Activated T-helper 2 cell treated with anti-CD3 and anti-CD28 coated beads, Interferon-gamma antibody, Interleukin-2, Interleukin-4, amounts not matched to agents 10 μg/mL and 5 μg/mL and 100 μg/mL, durations not matched to agents 14 hours and 24 hours and 36 hours (primary cell): ENCODE measurements around the gene TSNAXIP1. TPM values are rescaled to one million over a fixed set of nuclear protein-coding genes. Genes with fewer than 3 reads are reported as not detected.

Experiments
- DNase-seq: peaks from one replicate; pipeline ENCODE4 v3.0.0; 2021; ENCODE audit warnings: low spot score
- H3K27ac Mint-ChIP-seq: one replicate; pipeline ENCODE4 v1.8.0; 2021; ENCODE audit warnings: mixed read lengths
- H3K27me3 Mint-ChIP-seq: one replicate; pipeline ENCODE4 v1.8.0; 2021; ENCODE audit warnings: low read depth, mixed read lengths
- H3K36me3 Mint-ChIP-seq: one replicate; pipeline ENCODE4 v1.8.0; 2021; ENCODE audit warnings: low read depth, mixed read lengths
- H3K4me1 Mint-ChIP-seq: one replicate; pipeline ENCODE4 v1.8.0; 2021; ENCODE audit warnings: low read depth, mixed read lengths
- H3K4me3 Mint-ChIP-seq: one replicate; pipeline ENCODE4 v1.8.0; 2021; ENCODE audit warnings: low read depth, mild to moderate bottlenecking, moderate library complexity, mixed read lengths
- H3K9me3 Mint-ChIP-seq: one replicate; pipeline ENCODE4 v1.8.0; 2021; ENCODE audit warnings: mixed read lengths
- intact Hi-C: fragments of 100-400 bp; cut with micrococcal nuclease; formaldehyde crosslinking; loops from one replicate; pipeline ENCODE4 v1.15.1; 2023
- total RNA-seq: library from RNA; stranded (reverse); gene quantifications from 2 replicates; pipeline ENCODE4 v1.2.3, GENCODE V29; 2022

TSNAXIP1 gene, protein sequence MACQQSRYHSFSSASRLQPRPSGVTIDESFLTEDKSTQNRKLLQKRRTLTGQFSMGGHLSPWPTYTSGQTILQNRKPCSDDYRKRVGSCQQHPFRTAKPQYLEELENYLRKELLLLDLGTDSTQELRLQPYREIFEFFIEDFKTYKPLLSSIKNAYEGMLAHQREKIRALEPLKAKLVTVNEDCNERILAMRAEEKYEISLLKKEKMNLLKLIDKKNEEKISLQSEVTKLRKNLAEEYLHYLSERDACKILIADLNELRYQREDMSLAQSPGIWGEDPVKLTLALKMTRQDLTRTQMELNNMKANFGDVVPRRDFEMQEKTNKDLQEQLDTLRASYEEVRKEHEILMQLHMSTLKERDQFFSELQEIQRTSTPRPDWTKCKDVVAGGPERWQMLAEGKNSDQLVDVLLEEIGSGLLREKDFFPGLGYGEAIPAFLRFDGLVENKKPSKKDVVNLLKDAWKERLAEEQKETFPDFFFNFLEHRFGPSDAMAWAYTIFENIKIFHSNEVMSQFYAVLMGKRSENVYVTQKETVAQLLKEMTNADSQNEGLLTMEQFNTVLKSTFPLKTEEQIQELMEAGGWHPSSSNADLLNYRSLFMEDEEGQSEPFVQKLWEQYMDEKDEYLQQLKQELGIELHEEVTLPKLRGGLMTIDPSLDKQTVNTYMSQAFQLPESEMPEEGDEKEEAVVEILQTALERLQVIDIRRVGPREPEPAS
- 0.51 and 1.0 TPM in 2 replicates for total RNA-seq

DNA sequence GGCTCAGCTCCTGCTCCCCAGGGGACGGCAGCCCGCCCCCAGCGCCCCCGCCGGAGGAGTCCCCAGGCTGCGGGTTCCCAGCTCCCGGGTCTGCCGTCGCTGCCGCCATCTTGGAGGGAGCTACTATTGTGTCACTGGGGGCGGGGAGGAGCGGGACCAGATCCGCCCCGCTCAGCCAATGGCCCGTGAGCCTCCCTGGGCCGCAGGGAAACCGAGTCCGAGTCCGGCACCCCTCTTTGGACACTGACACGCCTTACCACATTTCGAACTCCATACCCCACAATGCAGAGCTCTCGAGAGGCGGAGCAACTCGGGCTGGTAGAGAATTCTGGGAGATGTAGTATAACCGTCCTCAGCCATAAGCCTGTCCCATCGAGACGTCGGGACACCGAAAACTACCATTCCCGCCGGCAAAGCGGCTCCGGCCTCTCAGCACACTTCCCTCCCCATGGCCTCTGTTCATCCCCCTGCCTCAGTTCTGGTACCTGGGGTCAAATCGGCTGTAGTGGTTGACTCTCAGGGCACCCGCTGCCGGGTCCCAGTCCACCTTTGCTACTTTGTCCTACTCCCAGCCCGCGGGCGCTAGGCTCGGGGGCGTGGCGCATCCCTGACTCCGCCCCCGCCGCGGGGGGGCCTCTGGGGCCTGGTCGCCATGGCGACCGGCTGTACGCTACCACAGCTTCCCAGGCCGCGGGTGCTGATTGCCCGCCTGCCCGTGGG, at the start of gene TSNAXIP1, which contains the start of gene RANBP10:
Gene TSNAXIP1, plus strand, starts transcription at position 462 of the 720 bp plus-strand sequence. CDS start 261 bp downstream, outside the sequence.
Gene RANBP10, minus strand, starts transcription at position 133 of the 720 bp plus-strand sequence. Its CDS starts 24 bp downstream, at position 109.
- no peaks in the 10 kb centered on the region for H3K9me3 Mint-ChIP-seq
- H3K27me3 Mint-ChIP-seq: no peaks in the 10 kb centered on the region
- peaks cover 32% of the 10 kb centered on the region for H3K4me1 Mint-ChIP-seq
- peak within 1 kb of the TSS; percentile 95 for H3K4me3 Mint-ChIP-seq
- peaks cover 32% of the 10 kb centered on the region for H3K36me3 Mint-ChIP-seq
- peak; percentile 97 for DNase-seq
- peak within 1 kb of the TSS; percentile 94 for H3K27ac Mint-ChIP-seq
- intact Hi-C loops: loop anchor here (1.0 to 10.0 kb wide), 7 partner anchors 27 to 325 kb away; partner anchors contain the start of genes ACD, ATP6V0D1, CTCF and GFOD2

DNA sequence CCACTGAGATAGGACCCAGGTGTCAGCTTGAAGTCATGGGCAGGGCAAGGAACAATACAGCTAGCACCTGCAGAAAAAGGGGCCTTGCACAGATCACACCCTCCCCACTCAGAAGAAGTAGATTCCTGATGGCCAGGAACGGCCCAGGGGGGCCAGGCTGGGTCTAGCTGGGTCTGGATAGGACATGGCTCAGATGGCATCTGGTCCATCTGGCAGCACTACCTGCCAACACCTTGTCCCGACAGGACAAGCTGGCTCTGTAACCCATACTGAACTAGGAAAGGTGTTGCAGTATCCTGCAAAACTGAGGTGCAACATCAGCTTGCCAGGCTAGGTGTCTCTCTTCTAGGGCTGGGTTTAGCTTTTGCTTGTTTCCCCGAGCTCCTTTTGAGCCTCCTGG, 48.7 kb upstream of the TSNAXIP1 start:
- intact Hi-C loops: no loop called here
- peaks cover 11% of the 10 kb centered on the region for H3K4me1 Mint-ChIP-seq
- DNase-seq: no peak
- H3K27me3 Mint-ChIP-seq: no peaks in the 10 kb centered on the region
- H3K36me3 Mint-ChIP-seq: peaks cover 3% of the 10 kb centered on the region
- H3K4me3 Mint-ChIP-seq: no peak overlapping the region
- no peak overlapping the region for H3K27ac Mint-ChIP-seq
- no peaks in the 10 kb centered on the region for H3K9me3 Mint-ChIP-seq

DNA sequence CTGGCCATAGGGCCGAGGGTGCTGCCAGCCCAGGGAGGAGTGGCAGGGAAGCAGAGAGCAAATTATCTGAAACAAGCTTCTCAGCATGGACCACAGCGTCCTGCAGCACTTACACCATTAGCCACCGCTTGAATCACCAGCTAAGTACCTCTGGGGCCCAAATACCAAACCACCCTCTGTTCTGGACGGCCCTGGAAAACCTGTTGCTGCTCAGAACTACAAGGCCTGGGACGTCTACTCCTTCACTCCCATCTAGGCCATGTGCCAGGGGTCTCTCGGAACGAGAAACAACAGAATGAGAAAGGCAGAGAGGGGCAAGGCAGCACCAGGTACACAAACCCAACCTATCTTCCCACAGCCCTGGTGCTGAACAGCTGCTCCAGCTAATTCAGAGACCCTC, 47.7 kb upstream of the TSNAXIP1 start:
- peaks cover 11% of the 10 kb centered on the region for H3K4me1 Mint-ChIP-seq
- peaks cover 3% of the 10 kb centered on the region for H3K36me3 Mint-ChIP-seq
- no peaks in the 10 kb centered on the region for H3K27me3 Mint-ChIP-seq
- no peak overlapping the region for H3K4me3 Mint-ChIP-seq
- intact Hi-C loops: no loop called here
- no peak overlapping the region for H3K27ac Mint-ChIP-seq
- H3K9me3 Mint-ChIP-seq: no peaks in the 10 kb centered on the region
- DNase-seq: no peak

DNA sequence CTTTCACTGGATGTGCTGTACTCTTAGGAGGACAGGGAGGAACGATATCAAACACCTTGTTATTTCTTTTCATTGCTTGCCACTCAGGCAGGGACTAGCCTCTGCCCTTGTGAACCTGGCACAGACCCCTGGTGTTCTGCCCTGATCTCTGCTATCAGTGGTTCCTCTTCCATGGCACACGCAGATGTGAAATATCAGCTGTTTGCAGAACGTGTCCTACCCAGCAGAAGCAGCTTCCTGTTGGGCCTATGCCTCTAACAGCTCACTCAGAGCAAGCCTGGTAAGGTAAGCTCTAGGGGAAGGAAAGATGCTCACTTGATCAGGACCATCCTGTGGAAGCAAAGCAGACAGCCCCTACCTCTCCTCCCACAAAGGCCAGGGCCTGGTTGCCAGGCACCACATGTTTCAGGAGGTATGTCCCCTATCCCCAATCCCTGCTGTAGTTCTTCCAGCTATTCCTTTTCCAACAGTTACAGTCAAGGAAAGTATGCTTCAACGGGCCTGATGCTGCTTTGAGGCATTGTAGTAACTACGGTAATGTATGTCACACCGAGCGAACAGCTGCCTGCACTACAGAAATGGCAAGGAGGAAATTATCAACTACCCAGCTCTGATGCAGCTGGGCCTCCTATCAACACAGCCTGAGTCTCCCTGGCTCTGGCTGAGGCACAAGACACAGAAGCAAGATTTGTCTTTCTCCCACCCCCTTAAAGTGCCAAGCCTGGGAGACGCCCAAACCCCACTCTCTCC, 46.3 kb upstream of the TSNAXIP1 start:
- intact Hi-C loops: no loop called here
- H3K9me3 Mint-ChIP-seq: no peaks in the 10 kb centered on the region
- H3K4me1 Mint-ChIP-seq: peaks cover 11% of the 10 kb centered on the region
- H3K27me3 Mint-ChIP-seq: no peaks in the 10 kb centered on the region
- H3K36me3 Mint-ChIP-seq: peaks cover 4% of the 10 kb centered on the region
- no peak overlapping the region for H3K4me3 Mint-ChIP-seq
- no peak overlapping the region for H3K27ac Mint-ChIP-seq
- DNase-seq: no peak

DNA sequence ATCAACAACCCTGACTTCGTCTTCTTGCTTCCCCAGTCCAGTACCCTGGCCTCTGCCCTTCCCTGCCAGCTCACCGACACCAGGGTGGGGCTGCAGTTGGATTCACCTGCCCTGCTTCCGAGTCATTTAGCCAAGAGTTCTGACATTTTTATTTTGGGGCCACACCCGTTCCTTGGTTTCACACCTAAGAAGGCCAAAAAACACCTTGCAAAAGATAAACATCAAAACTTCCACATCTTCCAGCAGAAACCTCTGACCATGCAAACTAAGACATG, 45.8 kb upstream of the TSNAXIP1 start:
- Mint-ChIP-seq H3K27ac (no peak overlapping the region), H3K9me3 (no peaks in the 10 kb centered on the region), H3K36me3 (peaks cover 4% of the 10 kb centered on the region), H3K4me1 (peaks cover 11% of the 10 kb centered on the region), H3K4me3 (no peak overlapping the region), H3K27me3 (no peaks in the 10 kb centered on the region)
- DNase-seq: no peak
- intact Hi-C loops: no loop called here

DNA sequence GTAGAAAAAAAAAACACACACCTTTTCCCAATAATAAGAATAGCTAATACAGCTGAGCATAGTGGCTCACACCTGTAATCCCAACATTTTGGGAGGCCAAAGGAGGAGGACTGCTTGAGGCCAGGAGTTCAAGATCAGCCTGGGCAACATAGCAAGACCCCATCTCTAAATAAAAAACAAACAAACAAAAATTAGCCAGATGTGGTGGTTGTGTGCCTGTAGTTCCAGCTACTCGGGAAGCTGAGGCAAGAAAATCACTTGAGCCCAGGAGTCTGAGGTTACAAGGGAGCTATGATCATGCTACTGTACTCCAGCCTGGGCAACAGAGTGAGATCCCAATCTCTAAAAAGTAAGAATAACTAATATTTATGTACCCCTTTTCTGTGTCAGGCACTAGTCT, 44.8 kb upstream of the TSNAXIP1 start:
- H3K27me3 Mint-ChIP-seq: no peaks in the 10 kb centered on the region
- intact Hi-C loops: no loop called here
- DNase-seq: no peak
- peaks cover 11% of the 10 kb centered on the region for H3K4me1 Mint-ChIP-seq
- no peak overlapping the region for H3K27ac Mint-ChIP-seq
- no peaks in the 10 kb centered on the region for H3K9me3 Mint-ChIP-seq
- H3K4me3 Mint-ChIP-seq: no peak overlapping the region
- peaks cover 10% of the 10 kb centered on the region for H3K36me3 Mint-ChIP-seq

DNA sequence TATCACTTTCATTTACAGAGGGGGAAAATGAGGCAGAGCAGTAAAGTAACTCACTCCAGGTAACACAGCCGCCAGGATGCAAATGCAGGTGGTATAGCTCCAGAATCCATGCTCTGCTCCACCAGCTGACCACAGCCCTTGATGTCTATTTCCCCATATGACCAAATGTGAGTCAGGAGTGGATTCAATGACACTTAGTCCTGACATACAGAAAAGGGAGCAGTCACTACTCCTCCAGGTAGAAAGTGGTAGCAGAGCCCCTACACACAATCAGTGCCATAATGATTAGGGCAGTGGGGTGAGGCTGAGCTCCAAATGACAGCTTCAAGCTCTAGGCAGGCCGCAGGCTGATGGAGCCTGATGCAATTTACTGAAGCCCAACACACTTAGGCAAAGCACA, 44.3 kb upstream of the TSNAXIP1 start:
- no peak for DNase-seq
- Mint-ChIP-seq H3K9me3 (no peaks in the 10 kb centered on the region), H3K4me3 (no peak overlapping the region), H3K27ac (no peak overlapping the region), H3K27me3 (no peaks in the 10 kb centered on the region), H3K4me1 (peaks cover 11% of the 10 kb centered on the region), H3K36me3 (peaks cover 10% of the 10 kb centered on the region)
- intact Hi-C loops: no loop called here

DNA sequence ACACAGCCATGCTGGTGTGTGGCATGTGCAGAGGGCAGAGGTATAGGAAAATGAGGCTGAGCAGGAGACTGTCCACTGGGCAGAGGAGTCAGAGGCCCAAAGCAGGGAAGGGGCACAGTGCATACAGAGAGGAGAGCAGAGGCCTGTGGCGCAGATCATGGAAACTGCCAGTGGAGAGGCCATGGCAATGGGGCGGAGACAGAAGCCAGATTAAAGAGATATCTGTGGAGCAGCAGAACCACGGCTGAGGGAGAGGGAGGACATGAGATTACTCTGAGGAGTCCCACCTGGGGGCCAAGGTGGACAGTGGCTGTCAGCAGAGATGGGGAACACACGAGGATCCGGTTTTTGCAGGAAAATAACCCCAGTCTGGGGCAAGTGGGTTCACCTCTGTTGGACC, 43.6 kb upstream of the TSNAXIP1 start:
- Mint-ChIP-seq H3K27ac (no peak overlapping the region), H3K36me3 (peaks cover 10% of the 10 kb centered on the region), H3K9me3 (no peaks in the 10 kb centered on the region), H3K4me3 (no peak overlapping the region), H3K27me3 (no peaks in the 10 kb centered on the region), H3K4me1 (peaks cover 11% of the 10 kb centered on the region)
- intact Hi-C loops: no loop called here
- DNase-seq: no peak

DNA sequence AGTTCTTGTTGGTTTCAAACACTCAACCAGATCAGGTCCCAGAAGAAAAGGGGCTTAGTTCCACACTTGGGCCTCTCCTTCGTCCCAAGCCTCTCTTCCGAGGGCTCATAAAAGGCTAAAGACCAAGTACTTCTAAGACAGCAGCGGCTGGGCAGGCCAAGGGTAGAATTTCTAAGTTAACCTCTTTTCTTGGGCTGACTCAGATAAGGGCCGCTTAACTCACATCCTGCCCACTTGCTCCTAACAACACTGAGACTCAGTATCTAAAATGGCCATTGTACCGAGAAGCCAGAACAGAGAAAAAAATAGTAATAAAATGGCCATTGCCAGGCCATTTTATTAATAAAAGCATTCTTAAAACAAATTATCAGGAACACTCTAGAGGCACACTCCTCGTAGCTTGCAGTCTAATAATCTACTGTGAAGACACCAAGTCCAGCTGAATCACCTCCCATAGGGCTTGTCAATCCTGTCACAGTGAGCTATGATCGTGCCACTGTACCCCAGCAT, 42.5 kb upstream of the TSNAXIP1 start:
- intact Hi-C loops: no loop called here
- H3K36me3 Mint-ChIP-seq: peaks cover 10% of the 10 kb centered on the region
- H3K27me3 Mint-ChIP-seq: no peaks in the 10 kb centered on the region
- H3K9me3 Mint-ChIP-seq: no peaks in the 10 kb centered on the region
- H3K27ac Mint-ChIP-seq: no peak overlapping the region
- H3K4me3 Mint-ChIP-seq: no peak overlapping the region
- H3K4me1 Mint-ChIP-seq: peaks cover 11% of the 10 kb centered on the region
- DNase-seq: no peak

DNA sequence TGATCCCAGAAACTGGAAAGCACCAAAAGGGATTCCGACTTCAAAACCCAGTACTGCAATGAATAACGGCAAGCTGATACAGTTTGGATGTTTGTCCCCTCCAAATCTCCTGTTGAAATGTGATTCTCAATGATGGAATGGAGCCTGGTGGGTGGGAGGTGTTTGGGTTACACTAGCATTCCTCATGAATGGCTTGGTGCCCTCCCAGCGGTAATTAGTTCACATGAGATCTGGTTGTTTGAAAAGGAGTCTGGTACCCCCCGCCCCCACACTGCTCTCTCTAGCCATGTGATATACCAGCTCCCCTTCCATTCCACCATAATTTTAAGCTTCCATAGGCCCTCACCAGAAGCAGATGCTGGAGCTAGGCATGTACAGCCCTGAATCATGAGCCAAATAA, 40.4 kb upstream of the TSNAXIP1 start:
- Mint-ChIP-seq H3K27ac (no peak overlapping the region), H3K4me3 (no peak overlapping the region), H3K9me3 (no peaks in the 10 kb centered on the region), H3K4me1 (peaks cover 3% of the 10 kb centered on the region), H3K27me3 (no peaks in the 10 kb centered on the region), H3K36me3 (peaks cover 15% of the 10 kb centered on the region)
- DNase-seq: no peak
- intact Hi-C loops: no loop called here

DNA sequence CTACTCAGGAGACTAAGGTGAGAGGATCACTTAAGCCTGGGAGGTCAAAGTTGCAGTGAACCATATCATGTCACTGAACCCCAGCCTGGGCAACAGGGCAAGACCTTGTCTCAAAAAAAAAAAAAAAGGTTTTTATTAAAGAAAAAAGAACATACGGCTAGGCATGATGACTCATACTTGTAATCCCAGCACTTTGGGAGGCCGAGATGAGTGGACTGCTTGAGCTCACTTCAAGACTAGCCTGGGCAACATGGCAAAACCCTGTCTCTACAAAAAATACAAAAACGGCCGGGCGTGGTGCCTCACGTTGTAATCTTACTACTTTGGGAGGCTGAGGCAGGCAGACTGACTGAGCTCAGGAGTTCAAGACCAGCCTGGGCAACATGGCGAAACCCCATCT, 38.7 kb upstream of the TSNAXIP1 start:
- no peak overlapping the region for H3K27ac Mint-ChIP-seq
- peaks cover 3% of the 10 kb centered on the region for H3K4me1 Mint-ChIP-seq
- H3K9me3 Mint-ChIP-seq: no peaks in the 10 kb centered on the region
- intact Hi-C loops: no loop called here
- H3K36me3 Mint-ChIP-seq: peaks cover 24% of the 10 kb centered on the region
- DNase-seq: no peak
- no peaks in the 10 kb centered on the region for H3K27me3 Mint-ChIP-seq
- no peak overlapping the region for H3K4me3 Mint-ChIP-seq

DNA sequence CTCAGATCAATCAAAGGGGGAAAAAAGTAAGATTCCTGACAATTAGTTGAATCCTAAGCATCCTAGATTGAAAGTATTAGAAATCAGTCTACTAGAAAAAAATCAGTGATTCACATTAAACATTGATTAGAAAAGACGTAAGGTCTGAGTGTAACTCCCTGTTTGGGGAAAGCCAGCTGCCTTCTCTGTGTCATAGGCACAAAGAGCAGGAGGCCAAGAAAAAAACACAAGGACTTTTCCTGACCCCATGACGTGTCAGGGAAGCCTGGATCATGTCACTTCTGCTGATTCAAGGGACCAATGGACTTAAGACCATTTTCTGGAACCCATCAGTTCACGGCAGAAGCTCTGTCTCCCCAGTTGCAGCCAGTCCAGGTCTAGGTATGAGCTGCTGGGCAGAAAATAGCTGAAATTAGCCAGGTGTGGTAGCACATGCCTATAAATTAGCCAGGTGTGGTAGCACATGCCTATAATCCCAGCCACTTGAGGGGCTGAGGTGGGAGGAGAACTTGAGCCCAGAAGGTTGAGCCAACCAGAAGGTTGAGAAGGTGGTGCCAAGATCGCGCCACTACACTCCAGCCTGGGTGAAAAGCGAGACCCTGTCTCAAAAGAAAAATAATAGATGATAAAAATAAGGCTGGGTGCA, 36.2 kb upstream of the TSNAXIP1 start:
- Mint-ChIP-seq H3K27me3 (no peaks in the 10 kb centered on the region), H3K4me3 (no peak overlapping the region), H3K27ac (no peak overlapping the region), H3K36me3 (peaks cover 22% of the 10 kb centered on the region), H3K9me3 (no peaks in the 10 kb centered on the region), H3K4me1 (peaks cover 3% of the 10 kb centered on the region)
- no peak for DNase-seq
- intact Hi-C loops: no loop called here
